Neural cell (in vitro differentiated cells): ENCODE measurements around the gene PRDX6. TPM values are rescaled to one million over a fixed set of nuclear protein-coding genes. Genes with fewer than 3 reads are reported as not detected.

Source experiments
- H2AFZ ChIP-seq: fragments of 200-600, 300-800 bp; sonication (generic), shearing (Covaris generic); 2 replicates; pipeline ENCODE4 v1.6.0; 2014; ENCODE audit warnings: low read depth, mild to moderate bottlenecking, antibody characterized with exemption, low read length, moderate library complexity
- H3F3A ChIP-seq: fragments of 200-600 bp; shearing (Covaris generic); 2 replicates; pipeline ENCODE4 v1.6.1; 2016; ENCODE audit warnings: mild to moderate bottlenecking, moderate library complexity, mixed read lengths, antibody characterized with exemption, low read length; ENCODE audit not compliant: insufficient read depth, poor library complexity, severe bottlenecking
- H3K27ac ChIP-seq: fragments of 200-600, 300-800 bp; sonication (generic), shearing (Covaris generic); 2 replicates; pipeline ENCODE4 v1.5.1; 2014; ENCODE audit warnings: mild to moderate bottlenecking, low read length, moderate library complexity
- H3K27me3 ChIP-seq: fragments of 300-800, 200-600 bp; sonication (generic), shearing (Covaris generic); 2 replicates; pipeline ENCODE4 v1.6.0; 2014; ENCODE audit warnings: mild to moderate bottlenecking, low read depth, low read length, moderate library complexity; ENCODE audit not compliant: insufficient read depth
- H3K36me3 ChIP-seq: fragments of 300-800, 200-600 bp; sonication (generic), shearing (Covaris generic); 2 replicates; pipeline ENCODE4 v1.5.1; 2014; ENCODE audit warnings: mild to moderate bottlenecking, antibody characterized with exemption, low read length, moderate library complexity; ENCODE audit not compliant: insufficient read depth
- H3K4me2 ChIP-seq: fragments of 300-800, 200-600 bp; sonication (generic), shearing (Covaris generic); 2 replicates; pipeline ENCODE4 v1.6.0; 2014; ENCODE audit warnings: mild to moderate bottlenecking, low read length
- H3K4me3 ChIP-seq: fragments of 300-800, 200-600 bp; sonication (generic), shearing (Covaris generic); 2 replicates; pipeline ENCODE4 v1.5.1; 2014; ENCODE audit warnings: mild to moderate bottlenecking, low read length, moderate library complexity
- H3K79me2 ChIP-seq: fragments of 200-600 bp; shearing (Covaris generic); replicated peaks from 2 replicates; pipeline ENCODE4 v1.6.0; 2014; ENCODE audit warnings: mild to moderate bottlenecking, low read length, moderate library complexity; ENCODE audit not compliant: insufficient read depth
- H3K9ac ChIP-seq: fragments of 300-800, 200-600 bp; sonication (generic), shearing (Covaris generic); 2 replicates; pipeline ENCODE4 v1.6.1; 2016; ENCODE audit warnings: mild to moderate bottlenecking, low read length, mixed read lengths
- H3K9me2 ChIP-seq: fragments of 200-600 bp; shearing (Covaris generic); 2 replicates; pipeline ENCODE4 v1.6.1; 2016; ENCODE audit warnings: mild to moderate bottlenecking, low read length, mixed read lengths; ENCODE audit not compliant: insufficient read depth
- H3K9me3 ChIP-seq: fragments of 200-600, 300-800 bp; sonication (generic), shearing (Covaris generic); 2 replicates; pipeline ENCODE4 v1.6.1; 2016; ENCODE audit warnings: mild to moderate bottlenecking, mixed run types, low read length, moderate library complexity, mixed read lengths
- H4K20me1 ChIP-seq: fragments of 200-600 bp; shearing (Covaris generic); 2 replicates; pipeline ENCODE4 v1.6.1; 2016; ENCODE audit warnings: mild to moderate bottlenecking, mixed run types; ENCODE audit not compliant: insufficient read depth
- EP300 ChIP-seq: fragments of 450-650 bp; conservative IDR thresholded peaks from 2 replicates; pipeline ENCODE4 v1.6.1; 2014; ENCODE audit warnings: antibody characterized with exemption, mild to moderate bottlenecking, moderate library complexity; ENCODE audit not compliant: poor library complexity, severe bottlenecking
- EZH2 ChIP-seq: fragments of 200-600, 300-800 bp; shearing (Covaris generic), sonication (generic); IDR thresholded peaks from 2 replicates; pipeline ENCODE4 v1.6.1; 2014; ENCODE audit warnings: antibody characterized with exemption, low read length, borderline replicate concordance, mild to moderate bottlenecking; ENCODE audit not compliant: insufficient read depth, poor library complexity, severe bottlenecking
- MXI1 ChIP-seq: fragments of 450-650 bp; conservative IDR thresholded peaks from 2 replicates; pipeline ENCODE4 v1.6.1; 2014; ENCODE audit warnings: antibody characterized with exemption, mild to moderate bottlenecking; ENCODE audit not compliant: poor library complexity, severe bottlenecking
- POLR2AphosphoS5 ChIP-seq: IDR thresholded peaks from 2 replicates; pipeline ENCODE4 v1.6.1; 2012
- RAD21 ChIP-seq: fragments of 450-650 bp; conservative IDR thresholded peaks from 2 replicates; pipeline ENCODE4 v1.6.1; 2014; ENCODE audit warnings: antibody characterized with exemption, mild to moderate bottlenecking, moderate library complexity
- SMC3 ChIP-seq: fragments of 450-650 bp; conservative IDR thresholded peaks from 2 replicates; pipeline ENCODE4 v1.6.1; 2014; ENCODE audit warnings: antibody characterized with exemption, mild to moderate bottlenecking, moderate library complexity; ENCODE audit not compliant: poor library complexity
- TAF1 ChIP-seq: IDR thresholded peaks from 2 replicates; pipeline ENCODE4 v1.6.1; 2012; ENCODE audit warnings: low read depth
- polyA plus RNA-seq: library from polyadenylated mRNA; depleted of rRNA; stranded (reverse); fragments of >200 nt; gene quantifications from 2 replicates; pipeline ENCODE4 v1.2.3, GENCODE V29; 2014
- TF ChIP-seq, protein P1 (sequence below): fragments of 450-650 bp; IDR thresholded peaks from 2 replicates; pipeline ENCODE4 v1.5.1; 2014; ENCODE audit warnings: antibody characterized with exemption, mild to moderate bottlenecking, moderate library complexity; ENCODE audit not compliant: poor library complexity, severe bottlenecking
- TF ChIP-seq, protein P2 (sequence below): IDR thresholded peaks from 2 replicates; pipeline ENCODE4 v1.6.1; 2012; ENCODE audit warnings: borderline replicate concordance

PRDX6 gene
- polyA plus RNA-seq, 1 donor from 2014 or later = 118 TPM

DNA sequence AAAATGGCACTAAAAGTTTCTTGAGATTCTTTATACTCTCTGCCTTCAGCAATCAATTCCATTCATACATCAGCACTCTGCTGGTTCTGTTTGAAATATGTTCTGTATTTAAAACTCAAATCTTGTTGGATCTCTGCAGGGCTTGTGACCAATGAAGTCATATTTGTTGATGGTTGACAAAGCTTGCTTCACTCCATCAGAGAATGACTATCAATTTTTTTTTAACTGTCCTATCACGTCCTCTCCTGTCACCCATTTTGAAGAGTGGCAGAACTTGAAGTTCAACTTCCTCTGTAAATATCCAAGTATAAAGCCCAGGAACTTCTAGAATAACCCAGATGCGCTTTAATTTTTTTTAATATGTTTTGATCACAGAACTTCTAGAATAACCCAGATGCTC lies 10.9 kb downstream of the PRDX6 start:
- TF ChIP-seq TAF1 (no peak), MXI1 (no peak), RAD21 (no peak), SMC3 (no peak), EP300 (no peak), POLR2AphosphoS5 (no peak), EZH2 (no peak)
- TF ChIP-seq, protein P1, sequence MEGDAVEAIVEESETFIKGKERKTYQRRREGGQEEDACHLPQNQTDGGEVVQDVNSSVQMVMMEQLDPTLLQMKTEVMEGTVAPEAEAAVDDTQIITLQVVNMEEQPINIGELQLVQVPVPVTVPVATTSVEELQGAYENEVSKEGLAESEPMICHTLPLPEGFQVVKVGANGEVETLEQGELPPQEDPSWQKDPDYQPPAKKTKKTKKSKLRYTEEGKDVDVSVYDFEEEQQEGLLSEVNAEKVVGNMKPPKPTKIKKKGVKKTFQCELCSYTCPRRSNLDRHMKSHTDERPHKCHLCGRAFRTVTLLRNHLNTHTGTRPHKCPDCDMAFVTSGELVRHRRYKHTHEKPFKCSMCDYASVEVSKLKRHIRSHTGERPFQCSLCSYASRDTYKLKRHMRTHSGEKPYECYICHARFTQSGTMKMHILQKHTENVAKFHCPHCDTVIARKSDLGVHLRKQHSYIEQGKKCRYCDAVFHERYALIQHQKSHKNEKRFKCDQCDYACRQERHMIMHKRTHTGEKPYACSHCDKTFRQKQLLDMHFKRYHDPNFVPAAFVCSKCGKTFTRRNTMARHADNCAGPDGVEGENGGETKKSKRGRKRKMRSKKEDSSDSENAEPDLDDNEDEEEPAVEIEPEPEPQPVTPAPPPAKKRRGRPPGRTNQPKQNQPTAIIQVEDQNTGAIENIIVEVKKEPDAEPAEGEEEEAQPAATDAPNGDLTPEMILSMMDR = no peak
- TF ChIP-seq, protein P2, sequence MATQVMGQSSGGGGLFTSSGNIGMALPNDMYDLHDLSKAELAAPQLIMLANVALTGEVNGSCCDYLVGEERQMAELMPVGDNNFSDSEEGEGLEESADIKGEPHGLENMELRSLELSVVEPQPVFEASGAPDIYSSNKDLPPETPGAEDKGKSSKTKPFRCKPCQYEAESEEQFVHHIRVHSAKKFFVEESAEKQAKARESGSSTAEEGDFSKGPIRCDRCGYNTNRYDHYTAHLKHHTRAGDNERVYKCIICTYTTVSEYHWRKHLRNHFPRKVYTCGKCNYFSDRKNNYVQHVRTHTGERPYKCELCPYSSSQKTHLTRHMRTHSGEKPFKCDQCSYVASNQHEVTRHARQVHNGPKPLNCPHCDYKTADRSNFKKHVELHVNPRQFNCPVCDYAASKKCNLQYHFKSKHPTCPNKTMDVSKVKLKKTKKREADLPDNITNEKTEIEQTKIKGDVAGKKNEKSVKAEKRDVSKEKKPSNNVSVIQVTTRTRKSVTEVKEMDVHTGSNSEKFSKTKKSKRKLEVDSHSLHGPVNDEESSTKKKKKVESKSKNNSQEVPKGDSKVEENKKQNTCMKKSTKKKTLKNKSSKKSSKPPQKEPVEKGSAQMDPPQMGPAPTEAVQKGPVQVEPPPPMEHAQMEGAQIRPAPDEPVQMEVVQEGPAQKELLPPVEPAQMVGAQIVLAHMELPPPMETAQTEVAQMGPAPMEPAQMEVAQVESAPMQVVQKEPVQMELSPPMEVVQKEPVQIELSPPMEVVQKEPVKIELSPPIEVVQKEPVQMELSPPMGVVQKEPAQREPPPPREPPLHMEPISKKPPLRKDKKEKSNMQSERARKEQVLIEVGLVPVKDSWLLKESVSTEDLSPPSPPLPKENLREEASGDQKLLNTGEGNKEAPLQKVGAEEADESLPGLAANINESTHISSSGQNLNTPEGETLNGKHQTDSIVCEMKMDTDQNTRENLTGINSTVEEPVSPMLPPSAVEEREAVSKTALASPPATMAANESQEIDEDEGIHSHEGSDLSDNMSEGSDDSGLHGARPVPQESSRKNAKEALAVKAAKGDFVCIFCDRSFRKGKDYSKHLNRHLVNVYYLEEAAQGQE = no peak
- H3F3A ChIP-seq = no peaks in the 10 kb centered on the region
- H3K9me3 ChIP-seq = no peaks in the 10 kb centered on the region
- no peaks in the 10 kb centered on the region for H3K79me2 ChIP-seq
- no peaks in the 10 kb centered on the region for H4K20me1 ChIP-seq
- H2AFZ ChIP-seq = no peak overlapping the region
- no peaks in the 10 kb centered on the region for H3K9me2 ChIP-seq
- peaks cover 12% of the 10 kb centered on the region for H3K36me3 ChIP-seq
- no peaks in the 10 kb centered on the region for H3K27me3 ChIP-seq
- no peak overlapping the region for H3K4me2 ChIP-seq
- no peak overlapping the region for H3K4me3 ChIP-seq
- H3K27ac ChIP-seq = no peak overlapping the region
- H3K9ac ChIP-seq = no peak overlapping the region

DNA sequence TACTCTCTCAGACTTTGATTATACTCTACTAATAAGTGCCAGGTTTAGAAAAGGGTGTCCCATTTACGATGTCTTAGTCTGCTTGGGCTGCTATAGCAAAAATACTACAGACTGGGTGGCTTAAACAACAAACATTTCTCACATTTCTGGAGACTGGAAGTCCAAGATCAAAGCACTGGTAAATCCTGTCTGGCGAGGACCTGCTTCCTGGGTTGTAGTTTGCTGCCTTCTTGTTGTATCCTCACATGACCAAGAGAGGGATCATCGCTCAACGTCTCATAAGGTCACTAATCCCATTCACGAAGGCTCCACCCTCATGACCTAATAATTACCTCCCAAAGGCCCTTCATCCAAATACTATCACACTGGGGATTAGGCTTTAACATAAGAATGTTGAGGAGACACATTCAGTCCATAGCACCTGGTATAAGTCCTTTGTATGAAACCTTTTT lies 12.0 kb downstream of the PRDX6 start:
- Histone ChIP-seq H3K4me3 (no peak overlapping the region), H4K20me1 (no peaks in the 10 kb centered on the region), H3K27me3 (no peaks in the 10 kb centered on the region), H3K27ac (no peak overlapping the region), H3K36me3 (peaks cover 9% of the 10 kb centered on the region), H3K9ac (no peak overlapping the region), H3F3A (no peaks in the 10 kb centered on the region), H3K4me2 (no peak overlapping the region), H3K9me2 (no peaks in the 10 kb centered on the region), H3K9me3 (no peaks in the 10 kb centered on the region), H3K79me2 (no peaks in the 10 kb centered on the region), H2AFZ (no peak overlapping the region)
- TF ChIP-seq, protein P1 = no peak
- TF ChIP-seq SMC3 (no peak), EP300 (no peak), MXI1 (no peak), POLR2AphosphoS5 (no peak), EZH2 (no peak), TAF1 (no peak), RAD21 (no peak)
- TF ChIP-seq, protein P2 = no peak
